Measurements from ENCODE around the gene MATCAP1. TPM values are rescaled to one million over a fixed set of nuclear protein-coding genes. Genes with fewer than 3 reads are reported as not detected.
A peak's percentile ranks its signal among the peaks of the same experiment; 100 is the strongest.

MATCAP1 gene
- total RNA-seq, 1 experiment from 2014 or later: 40.8 TPM

DNA sequence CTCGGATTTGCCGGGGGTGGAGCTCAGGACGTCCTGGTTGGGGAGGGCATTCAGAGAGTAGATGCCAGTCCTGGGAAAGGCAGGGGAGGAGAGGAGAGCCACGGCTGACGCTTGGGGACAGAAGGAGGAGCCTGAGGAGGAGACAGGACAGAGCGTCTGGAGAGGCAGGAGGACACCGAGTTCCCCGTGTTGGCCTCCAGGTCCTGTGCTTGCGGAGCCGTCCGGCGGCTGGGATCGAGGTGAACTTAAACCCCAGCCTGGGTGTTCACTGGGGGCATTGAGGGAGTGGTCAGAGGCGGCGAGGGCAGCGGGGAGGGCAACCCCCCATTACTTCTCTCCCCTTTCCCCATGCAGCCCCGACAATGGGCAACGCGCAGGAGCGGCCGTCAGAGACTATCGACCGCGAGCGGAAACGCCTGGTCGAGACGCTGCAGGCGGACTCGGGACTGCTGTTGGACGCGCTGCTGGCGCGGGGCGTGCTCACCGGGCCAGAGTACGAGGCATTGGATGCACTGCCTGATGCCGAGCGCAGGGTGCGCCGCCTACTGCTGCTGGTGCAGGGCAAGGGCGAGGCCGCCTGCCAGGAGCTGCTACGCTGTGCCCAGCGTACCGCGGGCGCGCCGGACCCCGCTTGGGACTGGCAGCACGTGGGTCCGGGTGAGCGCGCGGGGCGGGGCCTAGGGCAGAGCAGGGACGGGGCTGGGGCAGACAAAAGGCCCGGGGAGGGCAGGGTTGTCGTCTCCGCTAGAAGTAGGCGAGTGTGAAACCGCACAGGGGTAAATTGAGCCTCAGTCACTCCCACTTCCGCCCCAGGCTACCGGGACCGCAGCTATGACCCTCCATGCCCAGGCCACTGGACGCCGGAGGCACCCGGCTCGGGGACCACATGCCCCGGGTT, 9.7 kb downstream of the MATCAP1 start (continued):
- TF ChIP-seq, protein P1, sequence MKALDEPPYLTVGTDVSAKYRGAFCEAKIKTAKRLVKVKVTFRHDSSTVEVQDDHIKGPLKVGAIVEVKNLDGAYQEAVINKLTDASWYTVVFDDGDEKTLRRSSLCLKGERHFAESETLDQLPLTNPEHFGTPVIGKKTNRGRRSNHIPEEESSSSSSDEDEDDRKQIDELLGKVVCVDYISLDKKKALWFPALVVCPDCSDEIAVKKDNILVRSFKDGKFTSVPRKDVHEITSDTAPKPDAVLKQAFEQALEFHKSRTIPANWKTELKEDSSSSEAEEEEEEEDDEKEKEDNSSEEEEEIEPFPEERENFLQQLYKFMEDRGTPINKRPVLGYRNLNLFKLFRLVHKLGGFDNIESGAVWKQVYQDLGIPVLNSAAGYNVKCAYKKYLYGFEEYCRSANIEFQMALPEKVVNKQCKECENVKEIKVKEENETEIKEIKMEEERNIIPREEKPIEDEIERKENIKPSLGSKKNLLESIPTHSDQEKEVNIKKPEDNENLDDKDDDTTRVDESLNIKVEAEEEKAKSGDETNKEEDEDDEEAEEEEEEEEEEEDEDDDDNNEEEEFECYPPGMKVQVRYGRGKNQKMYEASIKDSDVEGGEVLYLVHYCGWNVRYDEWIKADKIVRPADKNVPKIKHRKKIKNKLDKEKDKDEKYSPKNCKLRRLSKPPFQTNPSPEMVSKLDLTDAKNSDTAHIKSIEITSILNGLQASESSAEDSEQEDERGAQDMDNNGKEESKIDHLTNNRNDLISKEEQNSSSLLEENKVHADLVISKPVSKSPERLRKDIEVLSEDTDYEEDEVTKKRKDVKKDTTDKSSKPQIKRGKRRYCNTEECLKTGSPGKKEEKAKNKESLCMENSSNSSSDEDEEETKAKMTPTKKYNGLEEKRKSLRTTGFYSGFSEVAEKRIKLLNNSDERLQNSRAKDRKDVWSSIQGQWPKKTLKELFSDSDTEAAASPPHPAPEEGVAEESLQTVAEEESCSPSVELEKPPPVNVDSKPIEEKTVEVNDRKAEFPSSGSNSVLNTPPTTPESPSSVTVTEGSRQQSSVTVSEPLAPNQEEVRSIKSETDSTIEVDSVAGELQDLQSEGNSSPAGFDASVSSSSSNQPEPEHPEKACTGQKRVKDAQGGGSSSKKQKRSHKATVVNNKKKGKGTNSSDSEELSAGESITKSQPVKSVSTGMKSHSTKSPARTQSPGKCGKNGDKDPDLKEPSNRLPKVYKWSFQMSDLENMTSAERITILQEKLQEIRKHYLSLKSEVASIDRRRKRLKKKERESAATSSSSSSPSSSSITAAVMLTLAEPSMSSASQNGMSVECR (CRISPR knock-in tag; IDR thresholded peaks at IDR 0.05; ENCODE audit: borderline replicate concordance): peak; percentile 77; the same call in 1 of the 2 replicates
- TF ChIP-seq, protein P2, sequence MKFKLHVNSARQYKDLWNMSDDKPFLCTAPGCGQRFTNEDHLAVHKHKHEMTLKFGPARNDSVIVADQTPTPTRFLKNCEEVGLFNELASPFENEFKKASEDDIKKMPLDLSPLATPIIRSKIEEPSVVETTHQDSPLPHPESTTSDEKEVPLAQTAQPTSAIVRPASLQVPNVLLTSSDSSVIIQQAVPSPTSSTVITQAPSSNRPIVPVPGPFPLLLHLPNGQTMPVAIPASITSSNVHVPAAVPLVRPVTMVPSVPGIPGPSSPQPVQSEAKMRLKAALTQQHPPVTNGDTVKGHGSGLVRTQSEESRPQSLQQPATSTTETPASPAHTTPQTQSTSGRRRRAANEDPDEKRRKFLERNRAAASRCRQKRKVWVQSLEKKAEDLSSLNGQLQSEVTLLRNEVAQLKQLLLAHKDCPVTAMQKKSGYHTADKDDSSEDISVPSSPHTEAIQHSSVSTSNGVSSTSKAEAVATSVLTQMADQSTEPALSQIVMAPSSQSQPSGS (CRISPR knock-in tag; IDR thresholded peaks at IDR 0.05; ENCODE audit: borderline replicate concordance, low read depth): no peak
- TF ChIP-seq RORB (CRISPR knock-in tag; IDR thresholded peaks at IDR 0.05): no peak
- TF ChIP-seq FOXK1 (CRISPR knock-in tag; IDR thresholded peaks at IDR 0.05): 0 out of 2 replicates have a peak, but pooled peaks have one; percentile 28
- no peak for TF ChIP-seq E2F1 (CRISPR knock-in tag; IDR thresholded peaks at IDR 0.05)
- no peak for TF ChIP-seq EMX1 (CRISPR knock-in tag; IDR thresholded peaks at IDR 0.05)
- TF ChIP-seq, protein P3, sequence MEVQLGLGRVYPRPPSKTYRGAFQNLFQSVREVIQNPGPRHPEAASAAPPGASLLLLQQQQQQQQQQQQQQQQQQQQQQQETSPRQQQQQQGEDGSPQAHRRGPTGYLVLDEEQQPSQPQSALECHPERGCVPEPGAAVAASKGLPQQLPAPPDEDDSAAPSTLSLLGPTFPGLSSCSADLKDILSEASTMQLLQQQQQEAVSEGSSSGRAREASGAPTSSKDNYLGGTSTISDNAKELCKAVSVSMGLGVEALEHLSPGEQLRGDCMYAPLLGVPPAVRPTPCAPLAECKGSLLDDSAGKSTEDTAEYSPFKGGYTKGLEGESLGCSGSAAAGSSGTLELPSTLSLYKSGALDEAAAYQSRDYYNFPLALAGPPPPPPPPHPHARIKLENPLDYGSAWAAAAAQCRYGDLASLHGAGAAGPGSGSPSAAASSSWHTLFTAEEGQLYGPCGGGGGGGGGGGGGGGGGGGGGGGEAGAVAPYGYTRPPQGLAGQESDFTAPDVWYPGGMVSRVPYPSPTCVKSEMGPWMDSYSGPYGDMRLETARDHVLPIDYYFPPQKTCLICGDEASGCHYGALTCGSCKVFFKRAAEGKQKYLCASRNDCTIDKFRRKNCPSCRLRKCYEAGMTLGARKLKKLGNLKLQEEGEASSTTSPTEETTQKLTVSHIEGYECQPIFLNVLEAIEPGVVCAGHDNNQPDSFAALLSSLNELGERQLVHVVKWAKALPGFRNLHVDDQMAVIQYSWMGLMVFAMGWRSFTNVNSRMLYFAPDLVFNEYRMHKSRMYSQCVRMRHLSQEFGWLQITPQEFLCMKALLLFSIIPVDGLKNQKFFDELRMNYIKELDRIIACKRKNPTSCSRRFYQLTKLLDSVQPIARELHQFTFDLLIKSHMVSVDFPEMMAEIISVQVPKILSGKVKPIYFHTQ (CRISPR knock-in tag; IDR thresholded peaks at IDR 0.05): no peak
- TF ChIP-seq, protein P4, sequence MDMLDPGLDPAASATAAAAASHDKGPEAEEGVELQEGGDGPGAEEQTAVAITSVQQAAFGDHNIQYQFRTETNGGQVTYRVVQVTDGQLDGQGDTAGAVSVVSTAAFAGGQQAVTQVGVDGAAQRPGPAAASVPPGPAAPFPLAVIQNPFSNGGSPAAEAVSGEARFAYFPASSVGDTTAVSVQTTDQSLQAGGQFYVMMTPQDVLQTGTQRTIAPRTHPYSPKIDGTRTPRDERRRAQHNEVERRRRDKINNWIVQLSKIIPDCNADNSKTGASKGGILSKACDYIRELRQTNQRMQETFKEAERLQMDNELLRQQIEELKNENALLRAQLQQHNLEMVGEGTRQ (CRISPR knock-in tag; IDR thresholded peaks at IDR 0.05): peak; percentile 74
- TF ChIP-seq, protein P5, sequence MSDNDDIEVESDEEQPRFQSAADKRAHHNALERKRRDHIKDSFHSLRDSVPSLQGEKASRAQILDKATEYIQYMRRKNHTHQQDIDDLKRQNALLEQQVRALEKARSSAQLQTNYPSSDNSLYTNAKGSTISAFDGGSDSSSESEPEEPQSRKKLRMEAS (CRISPR knock-in tag; IDR thresholded peaks at IDR 0.05): peak; percentile 91
- TF ChIP-seq SMAD3 (CRISPR knock-in tag; IDR thresholded peaks at IDR 0.05; ENCODE audit: borderline replicate concordance): peak; percentile 84; the same call in 1 of the 2 replicates
- TF ChIP-seq NR2C2 (CRISPR knock-in tag; IDR thresholded peaks at IDR 0.05): no peak
- TF ChIP-seq, protein P6, sequence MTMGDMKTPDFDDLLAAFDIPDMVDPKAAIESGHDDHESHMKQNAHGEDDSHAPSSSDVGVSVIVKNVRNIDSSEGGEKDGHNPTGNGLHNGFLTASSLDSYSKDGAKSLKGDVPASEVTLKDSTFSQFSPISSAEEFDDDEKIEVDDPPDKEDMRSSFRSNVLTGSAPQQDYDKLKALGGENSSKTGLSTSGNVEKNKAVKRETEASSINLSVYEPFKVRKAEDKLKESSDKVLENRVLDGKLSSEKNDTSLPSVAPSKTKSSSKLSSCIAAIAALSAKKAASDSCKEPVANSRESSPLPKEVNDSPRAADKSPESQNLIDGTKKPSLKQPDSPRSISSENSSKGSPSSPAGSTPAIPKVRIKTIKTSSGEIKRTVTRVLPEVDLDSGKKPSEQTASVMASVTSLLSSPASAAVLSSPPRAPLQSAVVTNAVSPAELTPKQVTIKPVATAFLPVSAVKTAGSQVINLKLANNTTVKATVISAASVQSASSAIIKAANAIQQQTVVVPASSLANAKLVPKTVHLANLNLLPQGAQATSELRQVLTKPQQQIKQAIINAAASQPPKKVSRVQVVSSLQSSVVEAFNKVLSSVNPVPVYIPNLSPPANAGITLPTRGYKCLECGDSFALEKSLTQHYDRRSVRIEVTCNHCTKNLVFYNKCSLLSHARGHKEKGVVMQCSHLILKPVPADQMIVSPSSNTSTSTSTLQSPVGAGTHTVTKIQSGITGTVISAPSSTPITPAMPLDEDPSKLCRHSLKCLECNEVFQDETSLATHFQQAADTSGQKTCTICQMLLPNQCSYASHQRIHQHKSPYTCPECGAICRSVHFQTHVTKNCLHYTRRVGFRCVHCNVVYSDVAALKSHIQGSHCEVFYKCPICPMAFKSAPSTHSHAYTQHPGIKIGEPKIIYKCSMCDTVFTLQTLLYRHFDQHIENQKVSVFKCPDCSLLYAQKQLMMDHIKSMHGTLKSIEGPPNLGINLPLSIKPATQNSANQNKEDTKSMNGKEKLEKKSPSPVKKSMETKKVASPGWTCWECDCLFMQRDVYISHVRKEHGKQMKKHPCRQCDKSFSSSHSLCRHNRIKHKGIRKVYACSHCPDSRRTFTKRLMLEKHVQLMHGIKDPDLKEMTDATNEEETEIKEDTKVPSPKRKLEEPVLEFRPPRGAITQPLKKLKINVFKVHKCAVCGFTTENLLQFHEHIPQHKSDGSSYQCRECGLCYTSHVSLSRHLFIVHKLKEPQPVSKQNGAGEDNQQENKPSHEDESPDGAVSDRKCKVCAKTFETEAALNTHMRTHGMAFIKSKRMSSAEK (CRISPR knock-in tag; IDR thresholded peaks at IDR 0.05; ENCODE audit: borderline replicate concordance): no peak
- TF ChIP-seq, protein P7, sequence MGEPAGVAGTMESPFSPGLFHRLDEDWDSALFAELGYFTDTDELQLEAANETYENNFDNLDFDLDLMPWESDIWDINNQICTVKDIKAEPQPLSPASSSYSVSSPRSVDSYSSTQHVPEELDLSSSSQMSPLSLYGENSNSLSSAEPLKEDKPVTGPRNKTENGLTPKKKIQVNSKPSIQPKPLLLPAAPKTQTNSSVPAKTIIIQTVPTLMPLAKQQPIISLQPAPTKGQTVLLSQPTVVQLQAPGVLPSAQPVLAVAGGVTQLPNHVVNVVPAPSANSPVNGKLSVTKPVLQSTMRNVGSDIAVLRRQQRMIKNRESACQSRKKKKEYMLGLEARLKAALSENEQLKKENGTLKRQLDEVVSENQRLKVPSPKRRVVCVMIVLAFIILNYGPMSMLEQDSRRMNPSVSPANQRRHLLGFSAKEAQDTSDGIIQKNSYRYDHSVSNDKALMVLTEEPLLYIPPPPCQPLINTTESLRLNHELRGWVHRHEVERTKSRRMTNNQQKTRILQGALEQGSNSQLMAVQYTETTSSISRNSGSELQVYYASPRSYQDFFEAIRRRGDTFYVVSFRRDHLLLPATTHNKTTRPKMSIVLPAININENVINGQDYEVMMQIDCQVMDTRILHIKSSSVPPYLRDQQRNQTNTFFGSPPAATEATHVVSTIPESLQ (CRISPR knock-in tag; IDR thresholded peaks at IDR 0.05): no peak
- TF ChIP-seq IRF1 (CRISPR knock-in tag; IDR thresholded peaks at IDR 0.05): no peak
- TF ChIP-seq, protein P8, sequence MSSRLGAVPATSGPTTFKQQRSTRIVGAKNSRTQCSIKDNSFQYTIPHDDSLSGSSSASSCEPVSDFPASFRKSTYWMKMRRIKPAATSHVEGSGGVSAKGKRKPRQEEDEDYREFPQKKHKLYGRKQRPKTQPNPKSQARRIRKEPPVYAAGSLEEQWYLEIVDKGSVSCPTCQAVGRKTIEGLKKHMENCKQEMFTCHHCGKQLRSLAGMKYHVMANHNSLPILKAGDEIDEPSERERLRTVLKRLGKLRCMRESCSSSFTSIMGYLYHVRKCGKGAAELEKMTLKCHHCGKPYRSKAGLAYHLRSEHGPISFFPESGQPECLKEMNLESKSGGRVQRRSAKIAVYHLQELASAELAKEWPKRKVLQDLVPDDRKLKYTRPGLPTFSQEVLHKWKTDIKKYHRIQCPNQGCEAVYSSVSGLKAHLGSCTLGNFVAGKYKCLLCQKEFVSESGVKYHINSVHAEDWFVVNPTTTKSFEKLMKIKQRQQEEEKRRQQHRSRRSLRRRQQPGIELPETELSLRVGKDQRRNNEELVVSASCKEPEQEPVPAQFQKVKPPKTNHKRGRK (CRISPR knock-in tag; IDR thresholded peaks at IDR 0.05; ENCODE audit: borderline replicate concordance): no peak
- no peak; the same call in 1 of the 2 replicates for TF ChIP-seq CBFB (CRISPR knock-in tag; IDR thresholded peaks at IDR 0.05; ENCODE audit: low read depth)

All from WTC11 (cell line).